Activated CD8-positive, alpha-beta T cell treated with anti-CD3 and anti-CD28 coated beads, Interleukin-2, amount 10 ng/mL, durations not matched to agents 7 days and 5 days (primary cell): ENCODE results near the gene IL17RD. TPM values are rescaled to one million over a fixed set of nuclear protein-coding genes. Genes with fewer than 3 reads are reported as not detected.
"Not testable (repeated sequence)": the region's sequence is repeated elsewhere in the genome, so short reads cannot be mapped to it uniquely, and the experiment has no call there.

Experiments
- ATAC-seq: fragments of 150-1000 bp; cut with Tn5 transposase; one replicate; pipeline ENCODE4 v1.10.0; 2021; ENCODE audit warnings: moderate library complexity
- CTCF ChIA-PET: fragments of 350-600 bp; sonication (Branson Sonifier 250); formaldehyde crosslinking; loops from one replicate; lab custom pipeline; 2021; ENCODE audit warnings: antibody characterized with exemption; lab: Charles Lee
- POLR2A ChIA-PET: fragments of 350-600 bp; sonication (Branson Sonifier 250); formaldehyde crosslinking; loops from one replicate; lab custom pipeline; 2021; ENCODE audit warnings: antibody characterized with exemption; lab: Charles Lee
- DNase-seq: peaks from one replicate; pipeline ENCODE4 v3.0.0-alpha.2; 2020
- H3K27ac Mint-ChIP-seq: one replicate; pipeline ENCODE4 v1.8.0; 2021; ENCODE audit warnings: mild to moderate bottlenecking, mixed read lengths
- H3K27me3 Mint-ChIP-seq: one replicate; pipeline ENCODE4 v1.8.0; 2021; ENCODE audit warnings: low read depth, mixed read lengths
- H3K36me3 Mint-ChIP-seq: one replicate; pipeline ENCODE4 v1.8.0; 2021; ENCODE audit warnings: low read depth, mixed read lengths
- H3K4me1 Mint-ChIP-seq: one replicate; pipeline ENCODE4 v1.8.0; 2021; ENCODE audit warnings: low read depth, mixed read lengths
- H3K4me3 Mint-ChIP-seq: one replicate; pipeline ENCODE4 v1.8.0; 2021; ENCODE audit warnings: mild to moderate bottlenecking, mixed read lengths
- H3K9me3 Mint-ChIP-seq: one replicate; pipeline ENCODE4 v1.8.0; 2022; ENCODE audit warnings: mixed read lengths; ENCODE audit not compliant: insufficient read depth
- total RNA-seq, 2 experiments: library from RNA; stranded (reverse); gene quantifications; one replicate each; pipeline ENCODE4 v1.2.3, GENCODE V29; 2021

The IL17RD gene
- total RNA-seq, 2 experiments from 2014 or later = not detected

- no peak overlapping the region for H3K27ac Mint-ChIP-seq
- CTCF ChIA-PET = no interaction called here
These were observed 79.9 kb downstream of the IL17RD start for GRCh38 chr3:57085211-57085610.

DNA sequence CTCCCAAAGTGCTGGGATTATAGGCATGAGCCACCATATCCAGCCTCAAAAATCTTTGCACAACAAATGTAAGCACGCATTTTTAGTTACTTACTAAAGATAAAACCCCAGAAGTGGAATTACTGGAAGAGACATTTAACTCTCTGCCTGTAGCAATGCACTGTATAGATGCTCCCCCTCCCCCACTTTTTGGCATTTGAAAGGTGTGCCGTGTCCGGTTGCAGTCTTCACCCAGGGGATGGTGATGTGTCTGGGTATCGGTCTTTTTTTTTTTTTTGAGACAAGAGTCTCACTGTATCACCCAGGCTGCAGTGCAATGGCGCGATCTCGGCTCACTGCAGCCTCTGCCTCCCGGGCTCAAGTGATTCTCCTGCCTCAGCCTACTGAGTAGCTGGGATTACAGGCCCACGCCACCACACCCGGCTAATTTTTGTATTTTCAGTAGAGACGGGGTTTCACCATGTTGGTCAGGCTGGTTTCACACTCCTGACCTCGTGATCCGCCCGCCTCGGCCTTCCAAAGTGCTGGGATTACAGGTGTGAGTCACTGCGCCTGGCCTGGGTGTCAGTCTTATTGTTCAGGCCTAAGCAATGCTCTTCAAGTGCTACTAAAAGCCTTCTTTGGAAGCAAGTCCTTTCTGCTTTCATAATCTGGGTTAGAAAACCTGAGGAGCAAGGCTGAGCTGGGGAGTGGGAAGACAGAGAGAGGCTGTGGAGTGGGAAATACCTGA, 81.7 kb downstream of the IL17RD start:
- H3K9me3 Mint-ChIP-seq, DNase-seq, POLR2A ChIA-PET, H3K36me3 Mint-ChIP-seq, H3K27ac Mint-ChIP-seq, H3K4me3 Mint-ChIP-seq, H3K4me1 Mint-ChIP-seq, ATAC-seq, CTCF ChIA-PET: not testable (repeated sequence)
- peaks cover 27% of the 10 kb centered on the region for H3K27me3 Mint-ChIP-seq

More at GRCh38 chr3:57085211-57085610, 79.9 kb downstream of the IL17RD start:
- H3K4me3 Mint-ChIP-seq = no peak overlapping the region
- POLR2A ChIA-PET = no interaction called here
- H3K27me3 Mint-ChIP-seq = peaks cover 25% of the 10 kb centered on the region
- no peaks in the 10 kb centered on the region for H3K36me3 Mint-ChIP-seq
- H3K4me1 Mint-ChIP-seq = no peaks in the 10 kb centered on the region
- DNase-seq (no peak), ATAC-seq (no peak)
- H3K9me3 Mint-ChIP-seq = no peaks in the 10 kb centered on the region

GRCh38 chr3:57082481-57082880, 82.7 kb downstream of the IL17RD start:
- POLR2A ChIA-PET = no interaction called here

GRCh38 chr3:57081173-57081572, 84.0 kb downstream of the IL17RD start:
- Mint-ChIP-seq H3K27ac (no peak overlapping the region), H3K4me3 (no peak overlapping the region), H3K27me3 (peaks cover 43% of the 10 kb centered on the region), H3K9me3 (no peaks in the 10 kb centered on the region), H3K4me1 (peaks cover 4% of the 10 kb centered on the region), H3K36me3 (no peaks in the 10 kb centered on the region)
- ATAC-seq (no peak), DNase-seq (no peak)
- ChIA-PET CTCF (no interaction called here), POLR2A (no interaction called here)

More at GRCh38 chr3:57082481-57082880, 82.7 kb downstream of the IL17RD start:
- Mint-ChIP-seq H3K36me3 (no peaks in the 10 kb centered on the region), H3K4me1 (peaks cover 4% of the 10 kb centered on the region), H3K27ac (no peak overlapping the region), H3K9me3 (no peaks in the 10 kb centered on the region), H3K4me3 (no peak overlapping the region), H3K27me3 (peaks cover 37% of the 10 kb centered on the region)
- no peak for ATAC-seq
- CTCF ChIA-PET = no interaction called here
- DNase-seq = no peak

DNA sequence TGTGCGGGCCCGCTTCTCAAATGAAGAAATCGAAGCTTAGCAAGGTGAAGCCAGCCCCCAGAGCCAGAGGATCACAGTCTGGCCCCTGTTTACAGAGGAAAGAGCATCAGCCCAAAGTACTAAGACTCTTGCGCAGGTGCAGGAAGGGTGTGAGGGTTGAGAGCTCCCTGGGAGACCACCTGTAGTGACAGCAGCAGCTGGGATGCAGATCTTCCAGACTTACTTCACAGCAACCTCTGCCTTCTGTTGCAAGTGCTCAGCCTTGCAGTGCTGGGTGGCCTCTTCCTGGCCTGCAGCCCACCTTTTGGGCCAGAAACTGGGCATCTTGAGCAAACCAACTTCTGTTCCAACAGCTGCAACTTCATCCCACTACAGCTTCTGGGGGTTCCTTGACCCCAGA, 85.0 kb downstream of the IL17RD start:
- no peak overlapping the region for H3K27ac Mint-ChIP-seq
- peaks cover 4% of the 10 kb centered on the region for H3K4me1 Mint-ChIP-seq
- no peaks in the 10 kb centered on the region for H3K9me3 Mint-ChIP-seq
- POLR2A ChIA-PET = no interaction called here
- DNase-seq (no peak), ATAC-seq (no peak)
- CTCF ChIA-PET = no interaction called here
- H3K27me3 Mint-ChIP-seq = peaks cover 45% of the 10 kb centered on the region
- H3K36me3 Mint-ChIP-seq = no peaks in the 10 kb centered on the region
- peak overlapping the region; percentile 38 for H3K4me3 Mint-ChIP-seq

GRCh38 chr3:57079474-57079831, 85.7 kb downstream of the IL17RD start:
- no peaks in the 10 kb centered on the region for H3K9me3 Mint-ChIP-seq
- H3K4me3 Mint-ChIP-seq = no peak overlapping the region
- CTCF ChIA-PET = interaction anchor here (1.2 kb wide), 1 partner anchor 10 kb away, joined by 4 read pairs; no protein-coding TSS in a partner anchor
- no peak overlapping the region for H3K27ac Mint-ChIP-seq
- POLR2A ChIA-PET = no interaction called here
- H3K4me1 Mint-ChIP-seq = peaks cover 4% of the 10 kb centered on the region
- no peak for DNase-seq
- H3K36me3 Mint-ChIP-seq = no peaks in the 10 kb centered on the region
- ATAC-seq = no peak
- H3K27me3 Mint-ChIP-seq = peaks cover 52% of the 10 kb centered on the region

- POLR2A ChIA-PET = no interaction called here
- CTCF ChIA-PET = interaction anchor here (1.2 kb wide), 1 partner anchor 10 kb away, joined by 4 read pairs; no protein-coding TSS in a partner anchor
- peaks cover 58% of the 10 kb centered on the region for H3K27me3 Mint-ChIP-seq
- no peak overlapping the region for H3K27ac Mint-ChIP-seq
- ATAC-seq (peak; percentile 61), DNase-seq (no peak)
- peaks cover 4% of the 10 kb centered on the region for H3K4me1 Mint-ChIP-seq
- peak overlapping the region; percentile 36 for H3K4me3 Mint-ChIP-seq
- H3K9me3 Mint-ChIP-seq = no peaks in the 10 kb centered on the region
- no peaks in the 10 kb centered on the region for H3K36me3 Mint-ChIP-seq
These were observed 86.3 kb downstream of the IL17RD start for GRCh38 chr3:57078635-57079473.

GRCh38 chr3:57078344-57078634, 86.9 kb downstream of the IL17RD start:
- H3K27ac Mint-ChIP-seq = no peak overlapping the region
- CTCF ChIA-PET = interaction anchor here (0.8 to 1.4 kb wide), 3 partner anchors 11 to 89 kb away, joined by 3 to 8 read pairs (median 4); no protein-coding TSS in a partner anchor
- DNase-seq (peak; percentile 42), ATAC-seq (peak; percentile 58)
- H3K27me3 Mint-ChIP-seq = peaks cover 59% of the 10 kb centered on the region
- no peaks in the 10 kb centered on the region for H3K36me3 Mint-ChIP-seq
- H3K4me3 Mint-ChIP-seq = peak overlapping the region; percentile 36
- no peaks in the 10 kb centered on the region for H3K9me3 Mint-ChIP-seq
- POLR2A ChIA-PET = no interaction called here
- H3K4me1 Mint-ChIP-seq = peaks cover 4% of the 10 kb centered on the region

- H3K4me3 Mint-ChIP-seq = peak overlapping the region; percentile 36
- ChIA-PET CTCF (interaction anchor here (0.8 to 1.4 kb wide), 2 partner anchors 82 to 89 kb away, joined by 3 to 8 read pairs; no protein-coding TSS in a partner anchor), POLR2A (no interaction called here)
- H3K4me1 Mint-ChIP-seq = peaks cover 4% of the 10 kb centered on the region
- no peak for ATAC-seq
- H3K27ac Mint-ChIP-seq = no peak overlapping the region
- DNase-seq = no peak
- peaks cover 59% of the 10 kb centered on the region for H3K27me3 Mint-ChIP-seq
- no peaks in the 10 kb centered on the region for H3K36me3 Mint-ChIP-seq
- H3K9me3 Mint-ChIP-seq = no peaks in the 10 kb centered on the region
These were observed 87.4 kb downstream of the IL17RD start for GRCh38 chr3:57077630-57078343.

GRCh38 chr3:57076422-57076951, 88.7 kb downstream of the IL17RD start:
- Mint-ChIP-seq H3K27me3 (peaks cover 60% of the 10 kb centered on the region), H3K4me3 (no peak overlapping the region), H3K9me3 (no peaks in the 10 kb centered on the region), H3K36me3 (no peaks in the 10 kb centered on the region), H3K27ac (no peak overlapping the region), H3K4me1 (peaks cover 4% of the 10 kb centered on the region)
- ChIA-PET CTCF (no interaction called here), POLR2A (no interaction called here)
- ATAC-seq = no peak
- no peak for DNase-seq

GRCh38 chr3:57074135-57074534, 91.0 kb downstream of the IL17RD start:
- DNase-seq = no peak
- CTCF ChIA-PET = no interaction called here

More at GRCh38 chr3:57074135-57074534, 91.0 kb downstream of the IL17RD start:
- Mint-ChIP-seq H3K9me3 (no peaks in the 10 kb centered on the region), H3K27ac (no peak overlapping the region), H3K4me1 (peaks cover 4% of the 10 kb centered on the region), H3K4me3 (no peak overlapping the region), H3K36me3 (no peaks in the 10 kb centered on the region), H3K27me3 (peaks cover 48% of the 10 kb centered on the region)
- ATAC-seq = no peak
- POLR2A ChIA-PET = no interaction called here
